ENCODE measurements around the gene HAAO. TPM values are rescaled to one million over a fixed set of nuclear protein-coding genes. Genes with fewer than 3 reads are reported as not detected.

Gene HAAO
- total RNA-seq, 1 donor from 2014 or later, result 6.1 TPM

DNA sequence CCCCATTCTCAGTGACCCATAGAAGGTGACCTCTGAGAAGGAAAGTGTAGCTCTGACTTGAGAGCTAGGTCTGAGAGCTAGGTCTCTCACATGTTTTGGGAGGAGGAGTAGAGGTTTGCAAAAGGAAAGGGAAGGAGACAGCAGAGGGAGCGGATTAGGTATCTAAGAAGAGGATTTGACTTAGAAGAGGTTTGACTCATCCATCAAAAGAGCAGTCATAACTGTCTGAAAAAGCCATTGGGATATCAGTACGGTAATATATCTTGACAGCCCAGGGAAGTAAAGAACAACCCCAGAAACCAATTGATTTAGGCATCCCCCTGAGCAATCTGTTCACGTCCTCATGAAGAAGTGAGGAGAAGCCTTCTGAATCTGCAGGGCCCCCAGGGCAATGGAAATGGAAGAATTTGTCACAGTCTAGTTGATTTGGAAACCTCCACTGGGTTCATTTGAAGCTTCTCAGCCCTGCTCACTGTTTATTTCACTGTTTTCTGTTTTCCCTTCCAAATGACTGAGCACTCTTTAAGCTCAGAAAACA is 47.8 kb downstream of the HAAO start:
- ATAC-seq (no peak), DNase-seq (no peak)
- intact Hi-C loops (cut with DNase I), result no loop called here
- no peaks in the 10 kb centered on the region for H3K9me3 ChIP-seq
- H3K4me1 ChIP-seq, result no peaks in the 10 kb centered on the region
- no peak overlapping the region for H3K4me3 ChIP-seq
- no peak overlapping the region for H3K27ac ChIP-seq
- no peaks in the 10 kb centered on the region for H3K36me3 ChIP-seq
- TF ChIP-seq, protein P1, sequence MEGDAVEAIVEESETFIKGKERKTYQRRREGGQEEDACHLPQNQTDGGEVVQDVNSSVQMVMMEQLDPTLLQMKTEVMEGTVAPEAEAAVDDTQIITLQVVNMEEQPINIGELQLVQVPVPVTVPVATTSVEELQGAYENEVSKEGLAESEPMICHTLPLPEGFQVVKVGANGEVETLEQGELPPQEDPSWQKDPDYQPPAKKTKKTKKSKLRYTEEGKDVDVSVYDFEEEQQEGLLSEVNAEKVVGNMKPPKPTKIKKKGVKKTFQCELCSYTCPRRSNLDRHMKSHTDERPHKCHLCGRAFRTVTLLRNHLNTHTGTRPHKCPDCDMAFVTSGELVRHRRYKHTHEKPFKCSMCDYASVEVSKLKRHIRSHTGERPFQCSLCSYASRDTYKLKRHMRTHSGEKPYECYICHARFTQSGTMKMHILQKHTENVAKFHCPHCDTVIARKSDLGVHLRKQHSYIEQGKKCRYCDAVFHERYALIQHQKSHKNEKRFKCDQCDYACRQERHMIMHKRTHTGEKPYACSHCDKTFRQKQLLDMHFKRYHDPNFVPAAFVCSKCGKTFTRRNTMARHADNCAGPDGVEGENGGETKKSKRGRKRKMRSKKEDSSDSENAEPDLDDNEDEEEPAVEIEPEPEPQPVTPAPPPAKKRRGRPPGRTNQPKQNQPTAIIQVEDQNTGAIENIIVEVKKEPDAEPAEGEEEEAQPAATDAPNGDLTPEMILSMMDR (IDR thresholded peaks at IDR 0.05), result no peak
- H3K27me3 ChIP-seq (ENCODE audit: low read depth), result no peaks in the 10 kb centered on the region

DNA sequence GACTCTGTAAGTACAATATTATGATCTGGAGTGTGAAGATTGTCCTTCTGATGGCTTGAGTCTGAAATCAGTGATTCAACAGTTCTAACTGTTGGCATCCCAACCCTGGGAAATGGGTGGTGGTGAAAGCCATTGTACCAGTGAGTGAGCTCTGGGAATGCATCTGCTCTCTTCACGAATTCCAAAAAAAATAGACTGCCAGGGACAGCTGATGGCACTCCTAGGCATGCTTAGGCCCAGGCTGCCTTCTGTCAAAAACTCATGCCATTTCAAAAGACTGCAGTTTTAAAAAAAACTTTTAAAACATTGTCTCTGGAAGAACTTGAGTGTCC is 48.8 kb downstream of the HAAO start:
- Histone ChIP-seq H3K4me3 (no peak overlapping the region), H3K36me3 (no peaks in the 10 kb centered on the region), H3K4me1 (no peaks in the 10 kb centered on the region), H3K9me3 (no peaks in the 10 kb centered on the region), H3K27ac (no peak overlapping the region), H3K27me3 (ENCODE audit: low read depth) (no peaks in the 10 kb centered on the region)
- TF ChIP-seq, protein P1 (IDR thresholded peaks at IDR 0.05), result no peak
- no peak for ATAC-seq
- no peak for DNase-seq
- intact Hi-C loops (cut with DNase I), result no loop called here

DNA sequence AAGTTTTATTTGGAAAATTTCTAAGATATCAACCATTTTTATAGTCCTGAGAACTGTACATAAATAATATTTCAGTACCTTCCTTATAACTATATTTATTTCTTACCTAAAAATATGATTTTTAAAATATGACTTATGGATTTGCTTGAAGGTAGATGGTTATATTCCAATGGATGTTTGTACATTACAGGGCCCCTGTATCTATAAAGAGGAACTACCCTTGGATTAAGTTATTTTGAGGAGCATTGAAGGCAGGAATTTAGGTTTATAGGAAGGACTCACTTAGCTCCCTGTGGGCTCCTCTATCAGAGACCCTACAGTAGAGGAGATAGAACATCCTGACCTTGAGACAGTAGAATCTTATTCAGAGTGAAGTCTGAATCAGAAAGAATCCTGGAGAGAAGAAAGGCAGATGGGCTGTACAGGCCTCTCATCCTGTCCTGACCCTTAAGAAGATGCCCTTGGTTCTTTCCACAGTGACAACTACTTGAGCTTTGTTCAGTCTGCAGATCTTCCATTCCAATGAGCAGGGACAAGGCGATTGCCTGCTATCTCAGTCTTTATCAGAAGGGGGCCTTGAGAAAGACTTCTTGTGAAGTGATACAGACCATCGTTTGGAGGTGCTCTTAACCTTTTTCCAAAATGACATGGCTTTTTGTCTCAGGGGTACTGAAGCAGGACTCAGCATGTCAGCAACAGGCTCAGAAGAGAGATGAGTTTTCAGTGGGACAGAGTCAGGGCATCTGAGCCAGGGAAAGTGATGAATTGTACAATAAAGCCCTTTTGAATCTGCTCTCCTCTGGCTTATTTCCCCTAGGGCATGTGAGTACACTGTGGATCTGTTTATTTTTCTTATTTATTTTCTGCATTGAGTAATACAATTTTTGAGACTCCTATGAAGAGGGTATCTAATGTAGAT is 49.4 kb downstream of the HAAO start:
- DNase-seq, result no peak
- no peak for ATAC-seq
- H3K27me3 ChIP-seq (ENCODE audit: low read depth), result no peaks in the 10 kb centered on the region
- no peaks in the 10 kb centered on the region for H3K4me1 ChIP-seq
- no peak overlapping the region for H3K27ac ChIP-seq
- no peaks in the 10 kb centered on the region for H3K36me3 ChIP-seq
- H3K4me3 ChIP-seq, result no peak overlapping the region
- intact Hi-C loops (cut with DNase I), result no loop called here
- TF ChIP-seq, protein P1 (IDR thresholded peaks at IDR 0.05), result no peak
- H3K9me3 ChIP-seq, result no peaks in the 10 kb centered on the region

DNA sequence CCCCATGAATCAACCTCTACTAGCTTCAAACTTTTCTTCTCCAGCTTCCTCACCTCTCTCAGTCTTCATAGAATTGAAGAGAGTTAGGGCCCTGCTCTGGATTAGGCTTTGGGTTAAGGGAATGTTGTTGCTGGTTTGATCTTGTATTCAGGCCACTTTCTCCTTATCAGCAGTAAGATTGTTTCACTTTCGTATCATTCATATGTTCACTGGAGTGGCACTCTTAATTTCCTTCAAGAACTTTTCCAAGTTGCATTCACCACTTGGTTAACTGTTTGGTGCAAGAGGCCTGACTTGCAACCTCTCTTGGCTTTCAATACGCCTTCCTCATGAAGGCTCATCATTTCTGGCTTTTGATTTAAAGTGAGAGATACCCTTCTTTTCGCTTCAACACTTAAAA is 51.2 kb downstream of the HAAO start:
- intact Hi-C loops (cut with DNase I), result no loop called here
- Histone ChIP-seq H3K4me3 (no peak overlapping the region), H3K27ac (peak overlapping the region; percentile 3), H3K36me3 (peaks cover 8% of the 10 kb centered on the region), H3K4me1 (no peaks in the 10 kb centered on the region), H3K27me3 (ENCODE audit: low read depth) (no peaks in the 10 kb centered on the region), H3K9me3 (no peaks in the 10 kb centered on the region)
- TF ChIP-seq, protein P1 (IDR thresholded peaks at IDR 0.05), result no peak
- ATAC-seq (peak; percentile 68 to 92), DNase-seq (no peak)

DNA sequence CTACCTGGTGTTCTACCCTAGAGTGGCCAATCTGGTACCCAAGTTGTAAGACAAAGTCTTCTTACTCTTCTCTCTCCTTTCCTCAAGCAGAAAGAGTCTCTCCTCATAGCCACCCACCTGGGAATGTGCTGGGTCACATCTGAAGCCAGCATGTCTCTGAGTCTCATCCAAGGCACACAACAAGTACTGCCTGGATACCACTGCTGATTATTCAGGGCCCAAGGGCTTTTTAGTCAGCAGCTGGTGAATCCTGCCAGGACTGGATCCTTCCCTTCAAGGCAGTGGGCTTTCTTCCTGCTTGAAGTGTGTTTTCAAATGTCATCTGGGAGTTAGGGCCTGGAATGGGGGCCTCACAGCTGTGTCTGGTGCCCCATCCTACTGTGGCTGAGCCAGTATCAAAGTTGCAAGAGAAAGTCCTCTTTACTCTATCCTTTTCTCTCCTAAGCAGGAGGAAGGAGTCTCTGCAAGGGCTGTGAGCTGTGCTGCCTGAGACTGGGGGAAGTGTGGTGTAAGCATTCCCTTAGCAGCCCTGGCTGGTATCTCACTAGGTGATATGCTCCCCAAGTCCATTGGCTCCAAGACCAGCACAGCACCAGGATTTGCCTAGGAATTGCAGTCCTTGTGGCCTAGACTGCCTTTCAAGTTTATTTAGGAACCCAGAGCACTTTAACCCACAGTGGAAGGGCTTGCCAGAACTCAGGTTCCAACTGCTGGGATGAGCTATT is 55.6 kb downstream of the HAAO start:
- H3K9me3 ChIP-seq, result peaks cover 7% of the 10 kb centered on the region
- peaks cover 8% of the 10 kb centered on the region for H3K36me3 ChIP-seq

More for the DNA sequence above, 55.6 kb downstream of the HAAO start:
- Histone ChIP-seq H3K4me1 (no peaks in the 10 kb centered on the region), H3K27me3 (ENCODE audit: low read depth) (no peaks in the 10 kb centered on the region), H3K4me3 (no peak overlapping the region), H3K27ac (no peak overlapping the region)
- DNase-seq (no peak), ATAC-seq (no peak)
- TF ChIP-seq, protein P1 (IDR thresholded peaks at IDR 0.05), result no peak
- intact Hi-C loops (cut with DNase I), result no loop called here
